GM21717 (cell line): Measurements from ENCODE around the gene ASXL3.

Source experiments
- ATAC-seq: cut with Tn5 transposase; IDR thresholded peaks from one replicate; pipeline ENCODE4 v1.9.1; 2021; ENCODE audit warnings: mild to moderate bottlenecking, moderate library complexity; ENCODE audit not compliant: unreplicated experiment

Gene ASXL3

GRCh38 chr18:33577685-33578517 lies at the start of gene ASXL3:
Gene ASXL3, plus strand, starts transcription at chr18:33578219. Its CDS starts 413 bp downstream, at chr18:33578632.
- ATAC-seq = no peak

- no peak for ATAC-seq
These were observed 45.0 kb upstream of the ASXL3 start for GRCh38 chr18:33532978-33533377.

- no peak for ATAC-seq
These were observed 41.1 kb upstream of the ASXL3 start for GRCh38 chr18:33536904-33537303.

- no peak for ATAC-seq
These were observed 39.5 kb upstream of the ASXL3 start for GRCh38 chr18:33538418-33539042.

GRCh38 chr18:33540392-33540791 lies 37.6 kb upstream of the ASXL3 start:
- ATAC-seq = no peak

- ATAC-seq = no peak
These were observed 36.7 kb upstream of the ASXL3 start for GRCh38 chr18:33541316-33541715.

- ATAC-seq = no peak
These were observed 21.2 kb upstream of the ASXL3 start for GRCh38 chr18:33556846-33557245.

- no peak for ATAC-seq
These were observed 20.3 kb upstream of the ASXL3 start for GRCh38 chr18:33557706-33558105.

GRCh38 chr18:33558529-33558928 lies 19.5 kb upstream of the ASXL3 start:
- ATAC-seq = no peak

GRCh38 chr18:33560686-33561370 lies 17.2 kb upstream of the ASXL3 start:
- ATAC-seq = peak; percentile 93

- ATAC-seq = no peak
These were observed 15.3 kb upstream of the ASXL3 start for GRCh38 chr18:33562741-33563140.

GRCh38 chr18:33567705-33568104 lies 10.3 kb upstream of the ASXL3 start:
- no peak for ATAC-seq

GRCh38 chr18:33571998-33572787 lies 5.8 kb upstream of the ASXL3 start:
- no peak for ATAC-seq

- no peak for ATAC-seq
These were observed 4.8 kb upstream of the ASXL3 start for GRCh38 chr18:33573193-33573592.

- ATAC-seq = no peak
These were observed 2.6 kb upstream of the ASXL3 start for GRCh38 chr18:33575451-33575850.

GRCh38 chr18:33576999-33577646 lies 896 bp upstream of the ASXL3 start:
- no peak for ATAC-seq

GRCh38 chr18:33578518-33579348 lies 714 bp downstream of the ASXL3 start:
- ATAC-seq = no peak

- ATAC-seq = no peak
These were observed 1.6 kb downstream of the ASXL3 start for GRCh38 chr18:33579349-33580215.

- ATAC-seq = no peak
These were observed 2.5 kb downstream of the ASXL3 start for GRCh38 chr18:33580546-33580945.
